GM23338 (cell line): Measurements from ENCODE around the gene SEL1L3. TPM values are rescaled to one million over a fixed set of nuclear protein-coding genes. Genes with fewer than 3 reads are reported as not detected.

Experiments used
- ATAC-seq: fragments of 200-7000 bp; cut with Tn5 transposase; 3 replicates; pipeline ENCODE4 v1.9.1; 2020
- DNase-seq: peaks from one replicate; pipeline ENCODE4 v3.0.0-alpha.2; 2015; ENCODE audit warnings: low spot score
- H2AFZ ChIP-seq: fragments of 200-600 bp; sonication (generic); 2 replicates; pipeline ENCODE4 v1.8.0; 2016; ENCODE audit warnings: antibody characterized with exemption, mild to moderate bottlenecking, moderate library complexity
- H3F3A ChIP-seq: fragments of 200-600 bp; sonication (generic); replicated peaks from 2 replicates; pipeline ENCODE4 v1.8.0; 2017; ENCODE audit warnings: antibody characterized with exemption, mixed run types, low read depth
- H3K27ac ChIP-seq: fragments of 200-600 bp; sonication (generic); 2 replicates; pipeline ENCODE4 v1.6.1; 2016; ENCODE audit warnings: low read depth
- H3K27me3 ChIP-seq: fragments of 200-600 bp; sonication (generic); 2 replicates; pipeline ENCODE4 v1.8.0; 2016; ENCODE audit warnings: mild to moderate bottlenecking, mixed run types, moderate library complexity; ENCODE audit not compliant: insufficient read depth
- H3K36me3 ChIP-seq: fragments of 200-600 bp; sonication (generic); 2 replicates; pipeline ENCODE4 v1.8.0; 2016; ENCODE audit warnings: mild to moderate bottlenecking; ENCODE audit not compliant: insufficient read depth
- H3K4me1 ChIP-seq: fragments of 200-600 bp; sonication (generic); 2 replicates; pipeline ENCODE4 v1.8.0; 2016; ENCODE audit warnings: mild to moderate bottlenecking, moderate library complexity; ENCODE audit not compliant: insufficient read depth
- H3K4me2 ChIP-seq: fragments of 200-600 bp; sonication (generic); 2 replicates; pipeline ENCODE4 v1.7.1; 2017; ENCODE audit warnings: mixed run types
- H3K4me3 ChIP-seq: fragments of 200-600 bp; sonication (generic); 2 replicates; pipeline ENCODE4 v1.6.1; 2016; ENCODE audit warnings: mixed run types
- H3K79me2 ChIP-seq: fragments of 200-600 bp; sonication (generic); replicated peaks from 2 replicates; pipeline ENCODE4 v1.8.0; 2017; ENCODE audit warnings: mild to moderate bottlenecking; ENCODE audit not compliant: insufficient read depth
- H3K9me2 ChIP-seq: fragments of 200-600 bp; sonication (generic); 2 replicates; pipeline ENCODE4 v1.8.0; 2017; ENCODE audit not compliant: insufficient read depth
- H4K20me1 ChIP-seq: fragments of 200-600 bp; sonication (generic); replicated peaks from 2 replicates; pipeline ENCODE4 v1.8.0; 2017; ENCODE audit warnings: mild to moderate bottlenecking; ENCODE audit not compliant: insufficient read depth
- H3K27ac Mint-ChIP-seq: 2 replicates; pipeline ENCODE4 v1.8.0; 2020; ENCODE audit warnings: inconsistent platforms, mild to moderate bottlenecking, moderate library complexity, mixed read lengths
- H3K27me3 Mint-ChIP-seq: 3 replicates; pipeline ENCODE4 v1.8.0; 2022; ENCODE audit warnings: low read depth, mild to moderate bottlenecking, moderate library complexity, mixed read lengths, inconsistent platforms; ENCODE audit not compliant: insufficient read depth, poor library complexity
- H3K36me3 Mint-ChIP-seq: 3 replicates; pipeline ENCODE4 v1.8.0; 2021; ENCODE audit warnings: low read depth, mild to moderate bottlenecking, inconsistent platforms, moderate library complexity, mixed read lengths
- H3K4me1 Mint-ChIP-seq: 3 replicates; pipeline ENCODE4 v1.8.0; 2020; ENCODE audit warnings: mild to moderate bottlenecking, inconsistent platforms, mixed read lengths
- H3K4me3 Mint-ChIP-seq: 3 replicates; pipeline ENCODE4 v1.8.0; 2021; ENCODE audit warnings: moderate library complexity, mild to moderate bottlenecking, inconsistent platforms, mixed read lengths
- H3K9me3 Mint-ChIP-seq: 3 replicates; pipeline ENCODE4 v1.8.0; 2020; ENCODE audit warnings: moderate library complexity, mild to moderate bottlenecking, inconsistent platforms, mixed read lengths
- EZH2 ChIP-seq: fragments of 200-600 bp; sonication (generic); IDR thresholded peaks from one replicate; pipeline ENCODE4 v1.8.0; 2017; ENCODE audit warnings: antibody characterized with exemption, mild to moderate bottlenecking, low read depth; ENCODE audit not compliant: unreplicated experiment
- EZH2phosphoT487 ChIP-seq: fragments of 200-600 bp; sonication (generic); IDR thresholded peaks from one replicate; pipeline ENCODE4 v1.8.1; 2018; ENCODE audit warnings: antibody characterized with exemption; ENCODE audit not compliant: unreplicated experiment
- NANOG ChIP-seq: IDR thresholded peaks from 2 replicates; pipeline ENCODE4 v1.6.1; 2016; ENCODE audit warnings: antibody characterized with exemption, borderline replicate concordance
- STAT1 ChIP-seq: IDR thresholded peaks from one replicate; pipeline ENCODE4 v1.6.1; 2016; ENCODE audit warnings: antibody characterized with exemption; ENCODE audit not compliant: unreplicated experiment
- ZNF462 ChIP-seq: fragments of 250-450 bp; sonication (Bioruptor Pico); IDR thresholded peaks from 2 replicates; pipeline ENCODE4 v1.5.0; 2020; ENCODE audit warnings: mild to moderate bottlenecking, moderate library complexity
- polyA plus RNA-seq: library from polyadenylated mRNA; unstranded; fragments of >200 nt; fragmentation: Nextera tagmentation; extraction: Ambion mirVana; gene quantifications from 2 replicates; pipeline ENCODE4 v1.2.1, GENCODE V29; 2016
- total RNA-seq: library from RNA; depleted of rRNA; stranded (reverse); fragments of >200 nt; shearing (Covaris generic); gene quantifications from 2 replicates; pipeline ENCODE4 v1.2.3, GENCODE V29; 2014

The SEL1L3 gene
- total and polyA plus RNA-seq, 2 experiments from 2014 or later: 17.1 to 61.7 TPM

GRCh38 chr4:25856756-25857155, 6.0 kb downstream of the SEL1L3 start:
- no peaks in the 10 kb centered on the region for H3K27me3 Mint-ChIP-seq
- no peak overlapping the region for H3K4me3 Mint-ChIP-seq
- Histone ChIP-seq H3K4me1 (peaks cover 25% of the 10 kb centered on the region), H3K4me3 (no peak overlapping the region), H3K9me2 (no peaks in the 10 kb centered on the region), H3K79me2 (peaks cover 94% of the 10 kb centered on the region), H3K4me2 (no peak overlapping the region), H3K27ac (no peak overlapping the region), H2AFZ (no peak overlapping the region), H3K27me3 (no peaks in the 10 kb centered on the region), H3F3A (peaks cover under 1% of the 10 kb centered on the region; the same call in 1 of the 2 replicates), H4K20me1 (peaks cover 9% of the 10 kb centered on the region), H3K36me3 (no peaks in the 10 kb centered on the region)
- H3K36me3 Mint-ChIP-seq: peaks cover 5% of the 10 kb centered on the region; the same call in 2 of the 3 replicates
- no peak for ATAC-seq
- H3K27ac Mint-ChIP-seq: no peak overlapping the region
- DNase-seq: no peak
- TF ChIP-seq NANOG (no peak), EZH2 (no peak), EZH2phosphoT487 (no peak), STAT1 (no peak), ZNF462 (CRISPR knock-in tag) (no peak)
- H3K4me1 Mint-ChIP-seq: peaks cover 23% of the 10 kb centered on the region
- H3K9me3 Mint-ChIP-seq: no peaks in the 10 kb centered on the region

- H3K79me2 ChIP-seq: peaks cover 77% of the 10 kb centered on the region
- H3K27me3 ChIP-seq: no peaks in the 10 kb centered on the region
- H3K27ac ChIP-seq: no peak overlapping the region
- H3K9me2 ChIP-seq: no peaks in the 10 kb centered on the region
- H3K4me3 ChIP-seq: no peak overlapping the region
- no peak for ATAC-seq
- H3F3A ChIP-seq: no peaks in the 10 kb centered on the region
- no peak for DNase-seq
- H3K36me3 ChIP-seq: no peaks in the 10 kb centered on the region; the same call in 1 of the 2 replicates
- Mint-ChIP-seq H3K9me3 (no peaks in the 10 kb centered on the region), H3K4me1 (peaks cover 4% of the 10 kb centered on the region), H3K27me3 (peaks cover 2% of the 10 kb centered on the region), H3K27ac (no peak overlapping the region), H3K36me3 (peaks cover 13% of the 10 kb centered on the region), H3K4me3 (no peak overlapping the region)
- H4K20me1 ChIP-seq: peaks cover 5% of the 10 kb centered on the region; the same call in 1 of the 2 replicates
- no peak overlapping the region for H2AFZ ChIP-seq
- H3K4me2 ChIP-seq: no peak overlapping the region
- H3K4me1 ChIP-seq: no peaks in the 10 kb centered on the region
- no peak for TF ChIP-seq ZNF462 (CRISPR knock-in tag)
Observed at GRCh38 chr4:25852103-25852502, 10.7 kb downstream of the SEL1L3 start.
